GM15510 (cell line): ENCODE measurements around the gene TAF8.

Source experiments
- POLR2A ChIP-seq: IDR thresholded peaks from 3 replicates; pipeline ENCODE4 v1.6.1; 2011; ENCODE audit warnings: borderline replicate concordance; ENCODE audit not compliant: insufficient read length; ENCODE audit errors: extremely low read depth

The TAF8 gene

DNA sequence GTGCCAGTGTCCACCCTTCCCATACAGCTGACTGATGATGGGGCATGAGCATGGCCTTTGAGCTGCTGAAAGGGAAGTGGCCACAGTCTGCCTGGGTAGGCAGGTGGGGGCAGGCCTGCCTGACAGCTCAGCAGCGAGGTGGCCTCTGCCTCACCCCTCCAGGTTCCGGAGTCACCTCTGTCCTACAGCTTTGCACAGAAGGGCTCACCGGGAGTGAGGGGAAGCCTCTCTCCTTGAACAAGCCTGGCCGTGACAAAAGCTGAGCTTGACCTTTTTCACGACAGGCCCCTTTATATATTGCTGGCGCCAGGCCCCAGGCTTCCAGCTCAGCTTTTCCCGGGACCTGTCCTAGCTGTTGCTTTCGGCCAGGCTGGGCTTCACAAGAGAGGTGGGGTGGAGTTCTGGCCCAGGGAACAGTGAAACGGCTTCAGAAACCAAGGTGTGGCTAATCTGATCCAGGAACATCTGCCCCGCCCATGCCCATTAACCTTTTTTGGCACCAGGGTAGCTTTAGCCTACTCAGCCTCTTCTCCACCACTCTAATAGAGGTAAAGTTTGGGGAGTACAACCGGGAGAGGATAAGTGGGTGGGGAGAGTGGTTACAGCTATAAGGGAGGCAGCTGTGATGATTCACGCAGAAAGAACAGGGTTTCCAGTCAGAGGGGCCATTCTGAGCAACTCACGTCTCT, 49.2 kb downstream of the TAF8 start:
- no peak for TF ChIP-seq POLR2A

DNA sequence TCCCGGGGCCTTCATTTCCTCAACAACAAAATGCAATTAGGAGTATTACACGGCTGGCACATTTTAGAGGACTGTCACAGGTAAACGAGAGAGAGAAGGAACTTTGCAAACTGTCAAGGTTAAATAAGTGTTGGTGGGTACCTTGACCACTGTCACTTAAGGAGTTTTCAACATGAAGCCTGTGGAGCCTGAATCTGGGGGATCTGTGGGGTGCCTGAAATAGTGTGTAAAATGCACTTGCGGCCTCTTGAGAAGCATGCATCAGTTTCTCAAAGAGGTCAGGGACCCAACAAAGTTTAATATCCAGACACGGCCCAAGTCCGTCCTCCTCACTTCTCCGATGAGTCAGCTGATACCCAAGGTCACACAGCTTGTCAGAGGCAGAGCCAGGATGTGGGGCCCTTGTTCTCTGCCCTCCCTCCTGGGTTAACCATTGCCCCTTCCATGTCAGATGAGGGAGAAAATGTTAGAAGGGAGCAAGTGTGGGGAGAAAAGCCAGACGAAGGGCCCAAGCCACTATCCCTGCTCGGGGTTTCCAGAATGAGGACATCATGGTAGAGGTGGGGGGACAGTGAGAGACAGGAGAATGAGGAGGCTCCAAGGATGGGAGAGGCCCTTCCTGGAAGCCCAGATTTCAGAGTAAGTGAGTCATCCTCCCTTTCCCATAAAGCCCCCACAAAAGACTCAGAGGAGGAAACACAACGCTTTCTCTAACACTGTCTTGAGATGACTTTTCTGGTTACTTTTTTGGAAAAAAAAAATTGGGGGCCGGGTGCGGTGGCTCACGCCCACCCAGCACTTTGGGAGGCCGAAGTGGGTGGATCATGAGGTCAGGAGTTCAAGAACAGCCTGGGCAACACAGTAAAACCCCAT, 49.9 kb downstream of the TAF8 start:
- TF ChIP-seq POLR2A = no peak

DNA sequence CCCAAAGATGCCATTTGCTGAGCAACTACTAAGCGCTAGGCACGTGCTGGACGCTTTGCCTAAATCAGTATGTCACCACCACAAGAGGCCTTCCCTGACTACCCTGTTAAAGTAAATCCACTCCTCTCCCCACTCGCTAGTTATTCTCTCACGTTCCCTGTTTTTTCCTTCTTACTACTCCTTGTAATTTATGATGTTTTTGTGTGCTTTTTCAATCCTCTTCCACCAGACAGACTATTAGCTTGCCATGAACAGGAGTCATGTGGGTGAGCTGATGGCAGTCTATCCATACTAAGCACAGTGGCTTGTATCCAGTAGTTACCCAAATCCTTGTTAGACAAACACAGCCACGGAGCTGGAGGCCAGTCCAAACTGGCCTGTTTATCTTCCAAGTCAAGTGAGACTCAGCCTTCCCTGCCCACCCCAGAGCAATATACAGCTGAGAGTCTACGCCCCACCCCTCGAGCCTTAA, 50.9 kb downstream of the TAF8 start:
- TF ChIP-seq POLR2A = no peak

DNA sequence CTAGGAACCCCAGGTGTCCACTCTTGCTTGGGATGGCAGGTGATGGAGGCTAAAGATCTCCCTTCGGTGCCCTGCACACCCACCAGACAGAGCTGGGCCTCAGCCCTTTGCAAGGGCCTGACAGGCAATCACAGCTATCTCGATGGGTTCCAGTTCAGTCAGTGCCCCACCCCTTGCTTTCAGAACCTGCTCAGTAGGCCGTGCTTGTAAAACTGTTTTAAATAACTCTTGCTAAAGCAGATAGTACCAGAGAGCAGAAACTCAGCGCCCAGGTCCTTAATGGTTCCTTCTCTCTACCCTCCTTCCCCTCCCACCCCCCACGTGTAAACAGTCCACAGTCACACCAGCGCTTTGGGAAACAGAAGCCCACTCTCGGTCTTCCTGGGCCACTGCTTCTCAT, 52.9 kb downstream of the TAF8 start:
- no peak for TF ChIP-seq POLR2A

DNA sequence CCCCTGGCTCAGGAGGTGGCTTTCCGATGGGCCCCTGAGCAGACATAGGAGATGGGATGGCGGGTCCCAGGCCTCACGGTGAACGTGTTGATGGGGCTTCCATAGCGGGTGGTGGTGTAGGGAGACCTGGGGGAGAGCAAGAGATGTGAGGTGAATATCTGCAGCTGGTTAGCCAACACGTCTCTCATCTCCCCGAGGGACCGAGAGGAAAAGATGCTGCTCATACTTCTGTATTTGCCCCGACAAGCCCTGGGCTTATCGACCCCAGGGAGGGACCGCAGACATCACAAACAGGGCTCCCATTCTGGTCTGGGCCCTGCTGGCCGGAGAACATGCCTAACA, 53.4 kb downstream of the TAF8 start:
- no peak for TF ChIP-seq POLR2A

DNA sequence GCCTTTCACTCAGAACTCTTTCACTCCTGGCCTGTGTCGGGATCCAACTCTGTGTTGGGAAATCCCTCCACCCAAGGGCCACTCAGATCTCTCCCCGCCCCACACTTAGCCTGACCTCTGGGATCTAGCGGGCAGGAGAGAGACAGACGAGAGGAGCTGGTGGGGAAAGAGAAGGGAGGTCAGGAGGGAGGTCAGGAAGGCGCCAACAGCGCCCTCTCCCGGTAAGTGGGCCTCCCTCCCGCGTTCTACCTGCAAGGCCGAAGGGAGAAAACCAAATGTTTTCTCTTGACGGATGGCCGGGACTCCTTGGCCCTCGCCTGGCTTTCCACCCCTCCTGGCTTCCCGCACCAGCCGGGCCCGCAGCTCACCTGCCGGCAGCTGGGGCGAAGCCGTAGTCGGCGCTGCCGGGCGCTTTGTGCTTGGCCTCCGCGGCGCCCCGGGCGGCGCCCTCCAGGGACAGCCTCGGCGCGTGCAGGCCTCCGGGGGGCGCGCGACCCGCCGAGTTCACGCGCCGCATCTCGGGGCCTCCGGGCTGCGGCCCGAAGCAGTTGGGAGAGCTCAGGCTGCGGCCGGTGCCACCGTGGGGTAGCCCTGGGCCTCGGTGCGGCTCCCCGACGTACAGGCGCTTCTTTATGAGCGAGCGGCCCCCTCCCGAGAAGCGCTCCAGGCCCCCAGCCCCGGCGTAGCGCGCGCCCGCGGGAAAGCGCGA, 53.9 kb downstream of the TAF8 start:
- no peak for TF ChIP-seq POLR2A

DNA sequence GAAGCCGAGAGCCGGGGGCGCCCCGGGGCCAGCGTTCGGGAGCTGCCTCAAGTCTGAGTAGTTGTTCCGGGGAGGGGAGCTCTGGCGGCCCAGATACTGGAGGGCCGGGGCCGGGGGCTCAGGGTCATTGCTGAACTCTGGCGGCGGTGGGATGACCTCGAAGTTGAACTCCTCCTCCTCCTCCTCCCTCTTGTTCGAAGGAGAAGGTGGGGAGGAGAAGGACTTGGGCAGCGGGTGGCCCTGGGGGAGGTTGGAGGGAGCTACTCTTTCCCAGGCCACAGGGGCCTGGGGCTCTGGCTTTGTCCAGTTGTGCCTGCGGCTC, 54.4 kb downstream of the TAF8 start:
- TF ChIP-seq POLR2A = no peak

DNA sequence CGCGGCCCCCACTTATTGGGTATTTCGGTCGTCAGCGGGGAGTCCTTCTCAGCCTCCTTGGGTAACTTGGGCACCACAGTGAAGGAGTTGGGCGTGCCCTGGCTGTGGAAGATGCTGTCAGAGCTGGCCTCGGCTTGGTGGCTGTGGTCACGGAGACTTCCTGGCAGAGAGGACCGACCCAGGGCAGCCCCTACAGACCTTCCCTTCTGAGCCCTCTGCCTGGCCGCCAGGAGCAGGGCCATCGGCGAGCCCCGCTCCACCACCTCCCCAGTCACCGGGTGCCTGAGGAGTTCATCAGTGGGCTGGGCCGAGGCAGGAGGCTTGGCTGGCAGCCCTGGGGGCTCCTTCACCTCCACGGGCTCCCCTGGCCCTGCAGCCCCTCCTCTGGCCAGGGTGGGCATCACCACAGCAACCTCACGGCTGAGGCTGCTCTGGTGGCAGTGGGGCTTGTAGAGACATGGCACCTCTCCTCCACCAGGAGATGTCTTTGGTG, 54.9 kb downstream of the TAF8 start:
- TF ChIP-seq POLR2A = no peak

DNA sequence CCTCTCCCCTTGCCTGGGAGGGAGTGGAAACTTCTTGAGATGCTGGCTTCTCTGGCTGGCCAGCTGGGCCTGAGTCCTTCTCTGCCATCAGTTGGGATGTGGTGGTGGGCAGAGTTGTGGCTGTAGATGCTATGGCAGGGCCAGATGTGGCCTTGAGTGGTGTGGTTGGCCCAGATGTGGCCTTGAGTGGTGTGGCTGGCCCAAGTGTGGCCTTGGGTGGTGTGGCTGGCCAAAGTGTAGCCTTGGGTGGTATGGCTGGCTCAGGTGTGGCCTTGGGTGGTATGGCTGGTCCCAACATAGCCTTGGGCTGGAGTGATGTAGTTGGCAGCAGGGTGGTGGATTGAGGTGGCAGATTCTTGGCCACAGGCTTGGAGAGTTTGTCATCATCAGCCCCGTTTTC, 55.4 kb downstream of the TAF8 start:
- no peak for TF ChIP-seq POLR2A

DNA sequence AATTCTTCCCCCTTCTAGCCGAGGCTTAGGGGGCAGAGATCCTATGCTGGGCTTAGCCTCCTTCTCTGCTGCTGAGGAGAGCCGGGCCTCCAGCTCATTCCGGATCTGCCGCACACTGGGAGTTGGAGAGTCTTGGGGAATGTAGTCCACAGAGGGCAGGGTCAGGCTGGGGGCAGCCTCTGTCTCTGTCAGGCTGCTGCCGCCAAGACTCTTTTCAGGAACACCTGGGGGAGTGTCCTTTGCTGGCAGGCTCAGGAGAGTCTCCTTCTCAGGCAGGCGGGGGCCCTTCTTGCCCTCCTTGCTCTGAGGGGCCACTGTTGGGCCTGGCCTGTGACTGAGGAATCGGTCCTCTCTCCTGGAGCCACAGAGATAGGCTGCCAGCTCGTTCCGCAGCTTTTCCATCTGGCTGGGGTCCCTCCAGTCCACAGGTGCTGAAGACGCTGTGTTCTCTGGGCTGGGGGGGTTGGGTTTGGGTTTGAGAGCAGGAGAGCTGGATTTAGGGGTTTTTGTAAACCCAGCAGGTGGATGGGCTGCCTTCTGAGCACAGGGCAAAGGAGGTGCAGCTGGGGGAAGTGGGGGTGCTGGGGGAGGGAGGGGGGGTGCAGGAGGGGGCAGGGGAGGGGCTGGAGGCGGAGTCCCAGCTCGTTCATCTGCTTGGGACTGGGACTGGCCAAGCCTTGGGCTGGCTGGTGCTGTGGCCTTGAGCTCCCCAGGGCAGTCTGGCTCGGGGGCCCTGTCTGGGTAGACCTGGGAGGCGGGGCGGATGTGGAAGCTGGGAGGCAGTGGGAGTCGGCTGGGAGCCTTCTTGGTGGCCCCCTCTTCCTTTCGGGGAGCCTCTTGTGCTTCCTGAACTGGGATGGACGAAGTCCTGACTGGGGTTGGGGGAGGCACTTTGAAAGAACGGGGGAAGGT, 56.0 kb downstream of the TAF8 start:
- TF ChIP-seq POLR2A = no peak

DNA sequence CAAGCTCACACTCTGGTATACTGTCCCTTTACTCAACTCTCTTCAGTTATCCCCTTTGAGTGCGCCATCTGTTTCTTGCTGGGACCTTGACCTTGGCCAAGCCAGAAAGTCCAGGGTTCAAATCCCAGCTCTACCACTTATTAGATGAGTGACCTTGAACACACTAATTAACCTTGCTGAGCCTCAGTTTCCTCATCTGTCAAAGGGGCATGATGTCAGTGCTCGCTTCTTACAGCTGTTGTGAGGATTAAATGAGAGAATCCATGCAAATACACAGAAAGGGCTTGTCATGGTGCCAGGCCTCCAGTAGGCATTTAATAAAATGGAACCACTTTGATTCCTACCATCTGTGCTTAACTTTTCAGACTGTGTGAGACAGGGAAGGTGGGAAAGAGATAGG, 57.7 kb downstream of the TAF8 start:
- no peak for TF ChIP-seq POLR2A

DNA sequence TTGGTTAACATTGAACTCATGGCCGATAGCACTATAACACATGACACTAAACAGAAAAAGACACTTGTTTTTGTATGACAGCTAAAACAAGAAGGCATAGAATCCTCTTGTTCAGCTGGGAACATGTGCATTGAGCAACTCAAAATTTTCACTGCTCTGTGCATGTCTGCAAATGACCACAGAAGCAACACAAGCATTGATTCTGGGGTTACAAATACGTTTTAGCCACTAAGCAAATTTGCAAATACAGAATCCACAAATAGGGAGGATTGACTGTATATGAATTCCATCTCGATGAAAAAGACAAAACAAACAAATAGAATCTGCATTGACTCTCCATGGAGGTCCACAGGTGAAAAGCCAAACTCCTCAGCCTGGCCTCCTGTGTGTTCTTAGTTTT, 60.4 kb downstream of the TAF8 start:
- no peak for TF ChIP-seq POLR2A

DNA sequence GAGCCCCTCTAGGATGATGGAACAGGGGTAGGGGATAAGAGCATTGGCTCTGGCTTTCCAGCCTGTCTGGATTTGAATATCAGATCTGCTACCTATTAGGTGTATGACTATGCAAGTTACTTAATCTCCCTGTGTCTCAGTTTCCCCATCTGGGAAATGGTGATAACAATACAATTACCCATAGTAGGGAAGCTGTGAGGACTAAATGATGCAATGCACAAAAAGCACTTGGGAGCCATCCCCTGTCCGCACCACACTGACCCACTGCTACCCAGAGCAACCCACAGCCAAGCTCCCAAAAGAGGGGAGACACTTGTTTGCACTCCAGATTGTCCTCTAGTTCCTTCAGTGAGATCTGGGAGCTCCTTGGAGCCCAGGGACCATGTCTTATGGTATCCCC, 62.0 kb downstream of the TAF8 start:
- TF ChIP-seq POLR2A = no peak

DNA sequence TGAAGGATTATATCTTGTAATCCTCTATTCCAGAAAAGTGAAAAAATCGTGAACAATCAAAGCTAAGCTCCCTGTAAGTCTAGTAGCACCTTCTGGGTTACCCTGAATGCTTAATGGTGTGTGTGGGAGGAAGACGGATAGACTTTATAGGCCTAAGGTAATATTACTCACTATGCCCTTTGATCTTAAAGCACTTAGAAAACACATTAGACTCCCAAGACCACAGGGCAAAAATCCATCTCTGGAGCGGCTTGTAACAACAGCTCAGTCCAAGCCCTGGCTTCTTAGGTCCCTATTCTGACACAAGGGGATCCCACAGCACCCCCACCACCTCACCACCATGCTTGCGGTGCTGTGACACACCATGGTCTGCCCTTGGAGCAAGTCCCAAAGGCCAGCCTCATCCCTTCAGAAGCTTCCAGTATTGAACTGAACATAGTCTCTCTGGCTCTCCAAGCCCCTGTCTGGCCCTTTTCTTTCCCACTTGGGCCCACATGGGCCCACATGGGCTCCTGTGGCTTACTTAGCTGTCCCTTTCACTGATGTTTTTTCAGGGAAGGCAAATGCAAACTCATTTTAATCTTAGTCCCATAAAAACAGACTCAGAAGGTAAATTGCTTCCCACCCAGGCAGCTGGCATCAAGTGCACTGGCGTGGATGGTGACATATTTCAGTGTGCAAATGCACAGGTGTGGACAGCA, 63.8 kb downstream of the TAF8 start:
- TF ChIP-seq POLR2A = no peak

DNA sequence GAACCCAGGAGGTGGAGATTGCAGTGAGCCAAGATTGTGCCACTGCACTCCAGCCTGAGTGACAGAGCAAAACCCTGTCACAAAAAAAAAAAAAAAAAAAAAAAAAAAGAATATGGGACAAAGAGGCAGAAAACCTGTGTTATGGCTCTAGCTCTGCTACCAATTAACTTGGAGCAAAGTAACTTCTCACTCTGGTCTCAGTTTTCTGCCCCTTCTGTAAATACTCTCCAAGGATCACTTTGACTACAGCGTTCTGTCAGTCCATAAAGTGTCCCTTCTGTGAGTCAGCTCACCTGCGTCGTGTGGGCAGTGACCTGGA, 67.5 kb downstream of the TAF8 start:
- no peak for TF ChIP-seq POLR2A
